Measurements from ENCODE around the gene SEMA6D.
"Not testable (repeated sequence)": the region's sequence is repeated elsewhere in the genome, so short reads cannot be mapped to it uniquely, and the experiment has no call there.

The SEMA6D gene

DNA sequence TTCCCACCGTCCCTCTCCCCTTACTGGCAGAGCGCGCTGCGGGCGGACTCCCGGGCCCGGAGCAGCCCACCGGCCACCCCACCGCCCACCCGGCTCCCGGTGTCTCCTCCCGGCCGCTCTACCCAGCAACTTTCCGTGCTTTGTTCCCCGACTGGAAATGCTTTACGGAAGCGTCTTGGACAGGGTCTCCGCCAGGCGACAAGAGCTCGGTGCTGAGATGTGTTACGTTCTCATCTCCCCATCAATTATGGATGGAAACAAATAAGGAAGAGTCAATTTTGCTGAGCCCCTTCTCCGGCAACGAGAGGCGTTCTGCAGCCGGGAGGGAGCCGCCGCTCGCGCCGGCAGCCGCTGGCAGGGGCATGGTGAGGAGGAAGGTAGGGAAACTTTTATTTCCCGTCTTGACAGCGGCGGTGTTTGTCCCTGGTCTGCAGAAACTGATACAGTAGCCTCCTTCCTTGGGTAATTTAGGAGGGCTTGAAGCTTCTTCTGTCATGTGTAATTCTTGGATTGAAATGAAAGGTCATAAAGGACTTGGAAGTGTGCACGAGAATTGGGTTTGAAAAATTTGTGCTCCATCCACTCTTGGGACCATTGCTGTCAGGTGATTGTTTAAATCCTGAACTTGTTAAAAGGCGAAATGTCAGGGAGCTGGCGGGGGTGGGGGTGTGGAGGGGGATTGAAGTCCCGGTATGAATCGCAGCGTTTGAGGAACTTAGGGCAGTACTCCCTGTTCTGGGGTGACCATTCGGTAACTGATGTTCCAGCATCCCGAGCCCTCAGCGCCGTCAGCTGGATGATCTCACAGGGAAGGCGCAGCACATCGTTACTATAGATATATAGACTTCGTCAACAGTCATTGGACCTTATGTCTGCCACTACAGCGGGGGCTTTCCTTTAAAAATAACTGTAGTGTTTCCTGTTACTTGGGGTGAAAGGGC lies 1.5 kb downstream of the SEMA6D start:
- DNase-seq: peak; percentile 85

DNA sequence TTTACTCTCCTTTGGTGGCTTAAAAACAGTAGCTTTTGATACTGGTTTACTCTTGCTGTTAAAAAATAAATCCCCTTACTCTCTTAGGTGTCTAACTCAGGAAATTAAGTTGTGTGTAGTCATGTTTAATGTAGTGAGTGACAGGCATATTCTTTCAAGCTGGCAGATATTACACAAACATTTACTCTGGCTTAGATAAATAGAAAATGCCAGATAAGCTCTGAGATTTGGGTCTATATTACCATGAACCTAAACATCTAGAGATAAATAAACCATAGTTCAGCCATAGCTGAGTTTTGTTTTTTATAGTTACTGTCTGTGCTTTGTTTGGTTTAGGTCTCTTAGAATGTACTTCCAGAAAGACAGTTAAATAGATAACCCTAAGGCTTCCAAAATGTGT lies 2.4 kb downstream of the SEMA6D start:
- DNase-seq: no peak

DNA sequence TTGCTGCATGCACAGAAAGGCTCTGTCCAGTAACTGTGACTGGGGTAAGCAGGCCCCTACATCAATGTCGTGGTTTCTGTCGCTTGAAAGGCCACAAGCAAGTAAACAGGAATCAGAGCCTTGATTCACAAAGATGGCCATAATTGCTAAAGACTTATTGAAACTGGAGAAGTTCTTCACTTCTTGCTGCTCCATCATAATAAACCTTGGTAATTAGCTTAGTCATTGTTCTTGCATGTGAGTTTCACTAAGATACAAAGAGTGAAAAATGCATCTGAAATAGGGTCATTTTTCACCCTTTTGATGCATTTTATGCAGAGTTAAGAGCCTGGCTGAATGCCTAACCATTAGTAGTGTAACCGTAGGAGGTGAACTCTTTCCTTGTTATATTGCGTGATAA lies 3.2 kb downstream of the SEMA6D start:
- DNase-seq: no peak

DNA sequence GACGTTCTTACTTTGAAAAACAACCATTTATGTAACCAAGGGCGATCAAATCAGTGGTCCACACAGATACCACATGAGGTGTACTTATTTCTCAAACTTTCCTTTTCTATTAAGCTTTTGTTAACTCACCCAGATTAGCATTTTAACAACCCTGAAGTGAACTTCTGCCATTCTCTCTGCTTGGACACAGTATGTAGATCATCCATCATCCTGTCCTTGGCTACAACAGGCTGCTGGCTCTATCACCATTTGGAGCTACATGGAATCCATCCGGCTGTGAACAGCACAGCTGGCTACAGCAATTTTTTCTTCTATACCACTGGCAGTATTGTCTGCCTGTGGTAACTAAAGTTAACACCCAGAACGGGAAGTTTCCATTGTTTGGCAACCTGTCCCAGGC lies 4.4 kb downstream of the SEMA6D start:
- DNase-seq: peak; percentile 37

DNA sequence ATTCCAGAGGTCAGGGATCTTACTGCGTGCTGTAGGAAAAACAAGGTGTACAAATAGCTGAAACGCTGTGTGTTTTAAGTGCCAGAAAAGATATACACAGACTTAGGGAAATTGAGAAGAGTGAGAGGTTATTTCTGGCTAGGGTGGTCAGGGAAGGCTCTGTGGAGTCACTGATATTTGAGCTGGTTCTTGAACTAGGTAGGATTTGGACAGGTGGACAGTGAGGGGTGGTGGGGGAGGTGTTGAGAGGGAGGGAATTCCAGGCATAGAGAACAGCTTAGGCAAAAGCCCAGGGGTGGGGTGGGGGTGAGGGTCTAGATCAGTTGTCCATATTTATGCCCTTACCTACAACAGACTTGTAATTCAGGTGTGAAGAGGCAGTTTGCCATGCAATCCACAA lies 7.0 kb downstream of the SEMA6D start:
- no peak for DNase-seq

DNA sequence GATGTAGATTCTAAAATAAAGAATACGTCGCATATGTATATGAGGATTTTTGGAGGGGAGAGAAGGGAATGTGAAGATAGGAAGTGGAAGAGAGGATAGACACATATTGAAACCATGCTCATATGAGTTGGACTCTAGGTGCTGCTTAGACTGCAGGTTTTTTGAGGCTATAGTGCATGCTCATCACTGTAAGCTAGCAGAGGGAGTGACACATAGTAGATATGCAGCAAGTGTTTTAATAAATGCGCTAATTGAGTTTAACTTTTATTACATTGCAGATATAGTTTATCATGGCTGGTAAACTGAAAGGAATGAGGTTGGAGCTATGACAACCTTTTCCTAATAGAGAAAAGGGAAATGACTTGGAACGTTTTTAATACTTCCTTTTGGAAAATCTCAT lies 7.7 kb downstream of the SEMA6D start:
- DNase-seq: no peak

DNA sequence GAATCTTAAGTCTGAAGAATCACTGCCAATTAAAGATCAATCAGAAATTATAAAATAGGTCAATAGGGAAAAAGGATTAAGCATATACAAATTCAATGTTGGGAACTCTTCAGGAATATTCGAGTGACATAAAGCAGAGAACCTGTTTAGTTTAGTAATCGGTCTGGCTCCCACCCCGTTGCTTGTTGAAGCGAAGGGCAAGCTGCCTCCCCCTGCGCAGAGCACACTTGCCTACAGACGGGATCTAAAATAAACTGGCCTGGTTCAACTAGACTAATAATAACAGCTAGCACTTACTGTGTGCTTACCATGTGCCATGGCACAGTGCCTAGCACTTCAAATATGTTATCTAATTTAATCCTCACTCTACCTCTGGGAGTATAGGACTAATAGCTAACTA lies 8.6 kb downstream of the SEMA6D start:
- DNase-seq: no peak

DNA sequence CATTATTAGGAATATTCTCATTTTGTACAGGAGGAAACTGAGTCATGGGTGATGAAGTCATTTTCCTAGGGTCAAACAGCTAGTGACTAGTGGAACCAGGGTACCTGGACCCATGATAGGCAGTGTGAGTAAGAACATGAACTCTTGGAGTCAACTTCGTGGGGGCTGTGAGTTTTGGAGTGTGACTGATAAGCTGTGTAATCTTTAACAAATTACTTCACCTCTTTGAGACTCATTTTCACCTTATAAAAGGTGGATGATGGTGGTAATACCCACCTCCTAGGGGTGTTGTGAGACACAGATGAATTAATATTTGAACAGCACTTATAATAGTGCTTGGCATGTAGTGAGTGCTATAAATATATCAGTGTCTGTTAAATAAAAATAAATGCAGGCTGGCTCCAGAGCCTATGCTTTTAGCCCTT lies 9.1 kb downstream of the SEMA6D start:
- no peak for DNase-seq

DNA sequence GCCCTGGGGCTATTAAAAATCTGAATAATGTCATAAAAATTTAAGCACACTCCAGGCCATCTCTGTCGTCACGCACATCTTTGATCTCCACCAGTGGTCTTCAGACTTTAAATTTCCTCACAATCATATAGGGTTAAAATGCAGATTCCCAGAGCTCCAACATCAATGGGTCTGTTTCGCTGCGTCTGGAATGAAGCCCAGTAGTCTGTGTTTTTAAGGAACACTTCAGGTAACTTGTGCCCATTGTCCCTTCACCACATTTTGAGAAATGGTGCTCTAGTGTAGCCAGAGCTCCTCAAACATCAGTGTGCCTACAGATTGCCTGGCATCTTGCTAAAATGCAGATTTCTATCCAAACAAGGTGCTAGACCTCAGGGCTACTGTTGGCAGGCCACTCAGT lies 9.8 kb downstream of the SEMA6D start:
- no peak for DNase-seq

DNA sequence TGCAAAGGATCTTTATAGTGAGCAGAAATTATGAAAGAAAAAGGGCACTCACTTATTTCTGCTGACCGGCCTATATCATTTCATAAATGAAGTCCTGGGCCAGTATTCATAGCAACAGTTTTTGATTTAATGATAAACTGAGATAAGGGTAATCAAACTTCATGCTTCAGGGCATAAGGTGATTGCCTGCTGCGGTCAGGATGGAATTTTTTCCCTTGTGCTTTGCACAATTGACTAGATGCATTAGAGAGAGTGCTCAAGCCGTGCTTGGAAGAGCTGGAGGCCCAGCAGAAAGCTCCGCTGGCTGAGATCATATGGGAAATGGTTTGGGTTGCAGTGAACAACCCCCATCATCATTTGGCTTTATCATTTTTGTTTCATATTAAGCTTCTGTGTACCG lies 10.4 kb downstream of the SEMA6D start:
- DNase-seq: no peak

DNA sequence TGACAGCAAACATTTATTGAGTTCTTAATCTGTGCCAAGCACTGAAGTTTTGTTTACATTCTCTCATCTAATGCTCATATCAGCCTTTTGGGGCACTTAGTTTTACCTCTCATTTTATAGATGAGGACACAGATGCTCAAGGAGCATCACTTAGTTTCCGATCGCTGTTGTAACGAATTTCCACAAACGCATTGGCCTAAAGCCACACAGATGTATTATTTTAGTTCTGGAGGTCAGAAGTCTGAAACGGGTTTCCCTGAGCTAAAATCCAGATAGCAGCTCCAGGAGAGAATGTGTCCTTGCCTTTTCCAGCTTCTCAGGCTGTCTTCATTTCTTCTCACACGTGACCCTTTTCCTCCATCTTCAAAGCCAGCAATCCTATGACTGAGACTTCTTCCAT lies 11.1 kb downstream of the SEMA6D start:
- no peak for DNase-seq

DNA sequence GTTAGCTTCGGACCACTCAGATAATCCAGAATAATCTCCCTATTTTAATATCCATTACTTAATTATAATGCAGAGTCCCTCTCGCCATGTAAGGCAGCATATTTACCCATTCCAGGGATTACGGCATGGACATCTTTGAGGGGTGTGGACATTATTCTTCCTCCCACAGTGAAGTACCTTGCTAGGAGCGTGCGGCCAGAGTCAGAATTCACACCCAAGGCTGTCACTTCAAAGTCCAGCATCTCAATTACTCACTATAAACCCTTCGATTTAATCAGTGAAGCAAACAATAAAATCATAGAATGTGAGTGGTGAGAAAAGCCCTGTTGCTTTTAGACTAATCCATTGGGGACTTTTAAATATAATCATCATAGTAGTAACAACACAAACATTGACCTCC lies 11.6 kb downstream of the SEMA6D start:
- no peak for DNase-seq

DNA sequence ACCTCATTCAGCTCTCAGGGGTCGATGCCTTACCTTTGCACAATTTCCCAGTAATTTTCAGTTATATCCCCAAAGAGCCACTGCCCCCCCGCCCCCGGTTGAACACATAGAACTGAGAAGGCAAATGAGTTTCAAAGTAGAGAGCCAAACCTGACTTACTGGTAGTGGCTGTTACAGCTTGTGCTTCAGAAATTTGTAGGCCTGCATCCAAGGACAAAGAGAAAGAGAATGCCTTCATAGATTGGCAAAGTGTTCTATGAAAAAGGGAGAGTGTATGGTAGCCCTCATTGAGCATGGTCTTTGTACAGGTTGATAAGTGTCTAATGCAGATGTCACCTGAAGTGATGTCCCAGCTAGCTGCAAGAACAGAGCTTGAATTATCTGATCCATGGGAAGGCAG lies 13.9 kb downstream of the SEMA6D start:
- no peak for DNase-seq

DNA sequence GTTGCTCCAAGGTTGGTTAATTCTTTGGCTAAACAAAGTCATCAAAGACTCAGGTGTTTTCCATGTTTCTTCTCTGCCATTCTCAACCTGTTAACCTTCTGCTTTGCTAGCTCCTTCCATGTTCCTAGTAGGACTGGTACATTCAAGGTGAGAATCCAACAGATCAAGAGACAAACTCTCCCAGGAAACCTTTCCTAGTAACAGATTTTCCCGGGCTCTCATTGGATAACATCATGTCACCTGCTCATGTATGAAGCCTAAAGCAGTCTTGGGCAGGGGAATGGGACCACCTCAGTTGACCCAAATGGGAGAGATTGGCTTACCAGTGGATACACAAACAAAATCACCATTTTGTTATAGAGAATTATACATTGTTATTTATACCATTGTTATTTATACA lies 14.9 kb downstream of the SEMA6D start:
- DNase-seq: peak; percentile 16

DNA sequence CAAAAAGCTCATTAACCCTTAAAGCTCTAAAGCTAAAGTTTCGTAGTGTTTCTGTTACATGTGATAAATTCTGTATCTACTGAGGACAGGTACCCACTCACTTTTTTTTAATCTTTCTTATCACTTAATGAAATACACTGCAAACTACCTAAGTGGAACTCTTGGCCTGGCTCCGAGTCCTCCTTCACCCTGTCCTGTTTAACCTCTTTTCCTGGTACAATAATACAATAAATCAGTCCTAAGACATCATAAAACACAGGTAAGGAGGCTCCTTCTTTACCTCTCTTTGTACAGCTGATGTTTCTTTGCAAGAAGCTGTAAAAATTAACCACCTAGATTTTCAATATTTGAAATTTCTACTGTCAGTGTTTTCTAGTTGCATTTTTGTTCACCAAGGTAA lies 15.8 kb downstream of the SEMA6D start:
- no peak for DNase-seq

DNA sequence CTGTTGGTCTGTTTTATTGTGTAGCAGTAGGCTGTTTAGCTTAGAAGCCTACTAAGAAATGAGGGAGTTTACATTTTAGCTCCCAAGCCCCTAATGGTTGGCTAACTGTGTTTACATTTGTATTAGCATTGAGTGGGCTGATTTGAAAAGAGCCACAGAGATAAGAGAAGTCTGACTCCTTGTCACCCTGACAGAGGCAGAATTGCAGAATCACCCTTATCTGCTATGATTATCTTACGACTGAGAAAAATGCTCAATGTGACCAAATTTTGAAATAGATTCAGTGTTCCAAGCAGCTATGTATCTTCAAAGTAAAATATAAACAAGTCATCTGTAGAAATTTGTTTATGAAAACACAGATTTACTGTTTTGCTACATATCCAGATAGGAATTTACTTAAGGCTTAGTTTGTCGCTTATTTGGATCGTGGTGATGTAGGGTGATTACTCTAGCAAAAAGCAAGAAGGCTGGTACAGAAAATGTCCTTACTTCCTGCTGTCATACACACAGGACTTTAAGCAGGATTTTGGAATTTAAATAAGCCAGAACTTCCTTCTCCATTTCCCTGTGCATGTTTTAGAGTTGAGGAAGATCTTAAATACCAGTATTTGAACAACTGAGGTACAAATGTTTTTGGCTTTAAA lies 19.0 kb downstream of the SEMA6D start:
- DNase-seq: peak; percentile 21

DNA sequence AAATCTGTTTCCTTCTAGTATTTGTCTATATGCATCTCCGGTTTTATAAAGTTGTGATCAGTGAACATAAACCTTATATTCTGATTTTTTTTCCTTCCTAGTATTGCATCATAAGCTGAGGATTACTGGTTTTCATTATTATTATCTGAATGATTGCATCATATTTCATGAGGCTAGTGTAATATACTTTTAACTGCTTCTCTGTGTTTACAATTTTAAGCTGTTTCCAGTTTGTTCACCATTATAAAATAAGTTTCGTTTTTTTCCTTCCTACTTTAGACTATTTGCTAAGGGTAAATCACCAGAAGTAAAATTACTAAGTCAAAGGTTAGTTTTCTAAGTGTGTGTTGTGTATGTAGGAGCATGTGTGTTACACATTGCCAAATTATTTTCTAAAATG lies 20.2 kb downstream of the SEMA6D start:
- DNase-seq: no peak

DNA sequence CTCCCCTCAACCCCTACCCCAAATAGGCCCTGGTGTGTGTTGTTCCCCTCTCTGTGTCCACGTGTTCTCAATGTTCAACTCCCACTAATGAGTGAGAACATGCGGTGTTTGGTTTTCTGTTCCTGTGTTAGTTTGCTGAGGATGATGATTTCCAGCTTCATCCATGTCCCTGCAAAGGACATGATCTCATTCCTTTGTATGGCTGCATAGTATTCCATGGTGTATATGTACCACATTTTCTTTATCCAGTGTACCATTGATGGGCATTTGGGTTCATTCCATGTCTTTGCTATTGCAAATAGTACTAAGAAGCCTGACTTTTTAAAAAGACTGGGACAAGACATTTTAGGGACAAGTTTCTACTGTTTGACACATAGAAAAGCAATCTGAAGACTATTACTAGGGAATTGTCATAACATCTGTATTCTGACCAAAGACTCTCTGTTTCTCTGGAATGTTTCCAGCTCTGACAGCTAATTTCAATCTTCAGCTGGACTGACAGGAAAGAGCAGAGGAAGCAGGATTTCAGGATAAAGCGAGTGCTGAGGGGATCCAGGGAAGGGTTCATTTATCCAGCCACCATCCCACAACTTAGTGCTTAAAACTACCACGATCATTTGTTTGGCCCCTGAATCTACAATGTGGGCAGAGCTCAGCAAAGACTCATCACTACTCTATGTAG lies 21.0 kb downstream of the SEMA6D start:
- DNase-seq: not testable (repeated sequence)

DNA sequence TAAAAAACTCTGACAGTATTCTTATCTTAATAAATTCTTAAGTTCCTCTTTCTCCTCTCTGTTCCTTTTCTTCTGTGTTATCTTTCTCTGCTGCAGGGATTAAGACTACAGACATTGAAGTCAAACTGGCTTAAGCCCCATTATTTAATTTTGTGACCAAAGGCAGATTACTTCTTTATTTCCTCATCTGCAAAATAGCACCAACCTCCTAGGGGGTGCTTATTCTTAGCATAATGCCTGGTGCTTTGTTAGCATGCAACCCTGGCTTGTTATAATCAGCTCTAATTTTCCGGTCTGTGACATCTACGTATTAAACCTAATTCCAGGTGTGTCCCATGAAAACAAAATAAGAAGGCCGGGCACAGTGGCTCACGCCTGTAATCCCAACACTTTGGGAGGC lies 23.8 kb downstream of the SEMA6D start:
- peak; percentile 73 for DNase-seq

DNA sequence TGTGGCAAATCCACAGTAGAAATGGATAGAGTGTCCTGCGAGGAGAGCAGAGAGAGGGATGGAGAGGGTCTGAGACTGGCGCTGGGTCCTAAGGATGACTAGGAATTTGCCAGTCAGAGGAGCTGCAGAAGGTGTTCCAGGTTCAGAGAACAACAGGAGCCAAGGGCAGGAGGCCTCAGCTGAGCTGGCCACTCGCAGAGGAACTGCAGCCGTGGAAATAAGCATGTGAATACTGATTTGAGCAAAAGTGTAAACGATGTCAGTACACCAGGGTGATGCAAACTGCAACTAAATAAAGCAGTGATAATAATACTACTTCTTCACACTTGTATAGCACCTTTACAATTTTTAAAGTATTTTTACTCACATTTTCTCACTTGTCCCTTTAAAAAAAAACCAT lies 24.6 kb downstream of the SEMA6D start:
- no peak for DNase-seq

DNA sequence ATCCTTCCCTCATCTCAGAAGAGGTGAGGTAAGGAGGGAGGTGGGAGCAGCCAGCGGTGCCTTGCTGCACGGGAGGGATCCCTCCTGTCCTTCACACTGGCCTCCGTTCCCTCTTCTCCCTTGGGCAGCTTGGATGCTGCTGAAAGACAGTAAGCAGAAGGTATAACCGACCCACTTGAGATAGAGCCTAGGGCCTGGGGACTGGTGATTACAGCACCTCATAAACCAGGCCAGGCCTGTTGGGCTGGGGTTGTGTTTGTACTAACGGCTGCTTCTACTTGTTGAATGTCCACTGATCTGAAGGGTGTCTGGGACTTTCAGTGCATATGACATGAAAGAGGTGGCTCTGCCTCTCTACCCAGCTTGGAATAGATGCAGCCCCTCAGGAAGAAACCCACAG lies 25.0 kb downstream of the SEMA6D start:
- no peak for DNase-seq

DNA sequence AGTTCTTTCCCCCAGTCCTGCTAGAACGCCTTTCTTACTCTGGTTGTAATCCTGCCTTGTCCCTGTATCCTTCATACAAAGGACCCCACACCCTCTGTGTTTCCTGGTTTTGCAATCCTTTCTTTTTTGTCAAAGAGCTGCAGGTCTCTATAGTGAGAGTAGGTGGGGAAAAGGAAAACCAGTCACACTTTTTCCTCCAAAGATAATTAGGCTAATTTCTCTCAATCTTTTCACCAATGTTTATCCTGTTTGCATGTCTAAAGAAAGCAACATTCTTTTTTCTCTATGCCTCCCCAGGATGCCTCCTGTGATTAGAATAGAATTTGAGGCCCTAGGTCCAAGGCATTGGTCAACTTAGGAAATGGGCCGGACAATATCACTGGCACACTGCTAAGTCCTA lies 25.4 kb downstream of the SEMA6D start:
- DNase-seq: no peak

DNA sequence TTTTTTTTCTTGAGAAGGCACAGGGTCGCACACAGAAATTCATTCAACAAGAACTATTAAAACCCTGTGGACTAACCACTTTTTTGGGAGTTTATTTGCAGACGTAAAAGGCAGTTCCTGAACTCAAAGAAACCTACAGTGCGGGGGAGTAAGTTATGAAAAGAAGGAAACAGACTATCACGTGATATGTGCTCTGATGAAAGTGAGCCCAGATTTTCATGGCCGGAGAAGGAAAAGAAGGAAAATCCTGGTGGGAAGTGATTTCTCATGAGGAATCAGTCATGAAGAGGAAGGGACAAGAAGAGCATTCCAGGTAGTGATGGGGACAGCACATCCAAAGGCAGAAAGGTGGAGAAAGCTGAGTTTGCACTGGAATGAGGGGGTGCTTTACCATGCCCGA lies 26.1 kb downstream of the SEMA6D start:
- DNase-seq: no peak

DNA sequence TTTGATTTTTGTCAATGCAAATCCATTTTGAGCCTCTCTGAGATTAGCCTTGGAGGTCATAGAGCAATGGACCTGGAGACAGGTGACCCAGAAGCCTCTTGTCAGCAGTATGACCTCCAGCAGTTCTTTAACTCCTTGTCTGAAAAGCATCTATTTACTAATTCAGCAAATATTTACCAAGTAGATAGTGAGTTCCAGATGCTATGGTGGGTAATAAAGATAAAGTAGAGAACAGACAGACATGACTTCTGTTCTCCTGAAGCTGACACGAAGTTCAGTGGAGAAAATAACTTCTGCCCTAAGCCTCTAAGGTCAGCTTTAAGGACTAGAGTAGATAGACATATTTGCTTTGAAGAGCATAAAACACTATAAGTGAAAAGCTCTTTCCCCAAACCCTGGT lies 26.6 kb downstream of the SEMA6D start:
- no peak for DNase-seq

Data from NCI-H82 (cell line).